GM21825 (cell line): Measurements from ENCODE around the gene VAC14.

Experiments
- ATAC-seq: cut with Tn5 transposase; IDR thresholded peaks from one replicate; pipeline ENCODE4 v1.9.1; 2021; ENCODE audit warnings: mild to moderate bottlenecking, moderate library complexity; ENCODE audit not compliant: unreplicated experiment

VAC14 gene

DNA sequence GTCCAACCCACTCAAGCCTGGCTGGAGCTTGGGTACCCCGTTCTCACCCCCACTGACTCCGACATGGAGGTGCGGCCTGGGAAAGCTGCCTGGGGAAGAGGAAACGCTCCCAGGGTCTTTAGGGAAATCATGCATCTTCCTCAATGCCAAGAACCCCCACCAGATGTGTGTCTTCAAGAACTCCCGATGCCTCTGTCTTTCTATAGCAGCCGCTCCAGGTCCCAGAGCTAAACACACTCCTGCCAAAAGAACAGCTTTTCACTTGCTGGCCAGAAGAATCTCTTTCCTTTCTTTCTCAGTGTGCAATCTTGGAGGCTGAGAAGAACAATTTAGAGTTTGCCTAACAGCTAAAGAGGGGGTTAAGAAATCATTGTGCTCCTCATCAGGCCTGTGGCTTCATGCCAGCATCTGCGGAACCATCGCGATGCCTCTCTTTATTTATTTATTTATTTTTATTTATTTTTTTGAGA is 74.0 kb downstream of the VAC14 start:
- ATAC-seq = no peak

GRCh38 chr16:70725912-70726828 is 74.8 kb downstream of the VAC14 start:
- ATAC-seq = no peak

DNA sequence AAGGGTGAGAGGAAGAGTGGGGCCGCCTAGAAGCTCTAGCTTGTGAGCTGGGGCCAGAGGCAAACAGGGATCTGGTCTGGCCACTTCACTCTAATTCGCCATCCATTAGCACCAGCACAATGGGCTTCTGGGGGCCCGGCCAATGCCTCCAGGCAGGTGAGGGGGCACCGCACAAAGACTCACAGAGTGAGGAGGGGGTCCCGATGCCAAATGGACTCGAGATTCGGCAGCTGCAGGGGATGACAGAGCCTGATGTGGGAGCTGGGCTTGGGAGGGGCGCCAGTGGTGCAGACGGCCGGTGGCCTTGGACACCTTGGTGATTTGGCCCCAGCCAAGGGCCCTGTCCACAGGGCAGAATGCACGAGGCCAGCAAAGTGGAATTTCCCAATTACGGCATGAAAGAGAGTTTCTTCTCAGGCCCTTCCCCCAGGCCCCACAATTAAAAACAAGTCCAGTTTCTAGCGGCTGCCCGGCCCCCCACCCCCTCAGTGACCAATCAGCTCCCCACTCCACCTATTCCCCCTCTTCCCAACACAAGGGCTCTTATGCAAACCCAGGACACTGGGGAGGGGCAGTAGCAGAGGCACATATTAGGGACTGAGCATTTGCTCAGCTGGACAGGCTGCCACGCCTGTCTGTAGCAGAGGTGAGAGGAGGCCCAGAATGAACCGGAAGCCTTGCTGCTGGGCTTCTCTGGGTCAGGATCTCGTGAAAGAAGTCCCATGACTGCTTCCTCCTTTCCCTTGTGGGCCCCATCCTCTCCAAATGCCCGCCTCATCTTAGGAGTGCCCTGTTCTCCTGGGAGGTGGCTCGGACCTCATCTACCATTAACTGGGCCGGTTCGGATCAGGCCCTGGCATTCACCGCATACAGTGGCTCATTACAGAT is 75.7 kb downstream of the VAC14 start:
- no peak for ATAC-seq

GRCh38 chr16:70724146-70725023 is 76.6 kb downstream of the VAC14 start:
- ATAC-seq = no peak

DNA sequence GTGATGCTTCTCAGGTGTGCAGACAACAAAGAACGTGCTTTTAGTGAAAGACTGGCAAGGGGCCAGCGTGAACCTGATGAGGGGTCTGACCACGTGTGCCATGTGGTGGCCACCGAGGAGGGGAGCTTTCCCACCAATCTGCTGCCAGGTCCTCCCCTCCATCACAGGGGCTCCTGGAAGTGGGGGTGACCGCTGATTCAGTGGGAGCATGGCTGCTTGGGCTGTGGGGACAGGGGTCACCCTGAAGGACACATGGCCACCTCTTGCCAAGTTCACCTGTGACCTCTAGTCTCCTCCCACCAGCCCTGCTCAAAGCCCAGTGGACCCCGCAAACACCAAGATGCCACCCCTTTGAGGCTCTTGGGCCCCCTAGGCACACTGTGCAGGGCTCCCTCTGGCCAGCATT is 77.2 kb downstream of the VAC14 start:
- no peak for ATAC-seq

- no peak for ATAC-seq
Observed at GRCh38 chr16:70721202-70721963, 79.6 kb downstream of the VAC14 start.

DNA sequence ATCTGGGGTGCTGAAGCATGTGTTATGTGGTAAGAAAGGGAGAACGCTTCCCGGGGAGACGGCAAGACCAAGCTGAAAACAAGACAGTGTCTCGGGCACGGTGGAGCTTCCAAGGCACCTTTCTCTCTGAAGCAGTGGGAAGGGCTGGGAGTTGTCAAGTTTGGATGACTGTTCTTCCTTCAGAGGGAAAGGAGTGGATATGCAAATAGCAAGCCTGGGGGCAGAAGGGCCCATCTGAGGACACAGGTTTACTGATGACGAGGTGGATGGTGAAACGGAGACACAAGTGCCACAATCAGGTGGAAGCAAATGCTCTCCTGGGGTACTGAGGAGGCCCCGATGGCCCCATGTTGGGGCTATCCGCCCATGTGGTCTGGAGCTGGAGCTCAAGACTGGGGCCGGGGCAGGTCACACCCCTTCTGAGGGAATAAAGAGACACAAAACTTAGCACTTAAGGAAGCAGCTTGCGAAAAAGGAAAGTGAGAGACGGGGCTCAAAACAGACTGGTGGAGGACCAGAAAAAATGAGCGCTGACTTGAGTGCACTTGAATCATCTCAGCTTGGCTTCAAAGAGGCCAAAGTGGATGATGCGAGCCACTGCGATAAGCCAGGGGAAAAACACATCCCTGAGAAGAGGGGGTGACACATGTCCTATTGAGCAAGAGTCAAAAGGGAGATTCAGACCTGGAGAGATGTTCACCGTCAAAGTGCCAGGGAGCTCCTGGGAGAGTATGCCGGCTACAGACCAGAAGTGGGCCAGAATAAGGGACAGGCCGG is 80.3 kb downstream of the VAC14 start:
- ATAC-seq = no peak

- no peak for ATAC-seq
Observed at GRCh38 chr16:70717065-70717464, 83.9 kb downstream of the VAC14 start.

DNA sequence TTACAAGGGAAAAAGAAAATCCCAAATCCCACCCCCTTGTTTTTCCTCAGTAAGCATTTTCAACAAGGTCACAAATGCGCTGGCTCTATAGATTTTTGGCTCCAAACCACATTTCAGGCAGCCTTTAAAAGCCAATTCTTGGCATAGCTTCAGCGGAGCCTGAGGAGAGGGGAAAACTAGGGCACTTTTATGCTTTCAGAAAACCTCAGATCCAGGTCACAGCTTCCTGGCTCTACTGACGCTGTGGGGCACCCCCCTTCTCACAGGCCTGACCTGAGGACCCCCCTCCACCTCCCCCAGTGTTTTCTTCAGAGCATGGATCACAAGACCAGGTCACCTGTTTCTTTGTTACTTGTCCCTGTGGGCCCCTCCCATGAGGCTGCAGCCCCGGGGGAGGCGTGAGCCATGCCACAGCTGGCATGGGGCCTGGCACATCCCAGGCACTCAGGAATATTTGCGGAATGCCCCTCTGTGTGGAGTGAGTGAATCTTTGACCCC is 85.0 kb downstream of the VAC14 start:
- ATAC-seq = no peak

DNA sequence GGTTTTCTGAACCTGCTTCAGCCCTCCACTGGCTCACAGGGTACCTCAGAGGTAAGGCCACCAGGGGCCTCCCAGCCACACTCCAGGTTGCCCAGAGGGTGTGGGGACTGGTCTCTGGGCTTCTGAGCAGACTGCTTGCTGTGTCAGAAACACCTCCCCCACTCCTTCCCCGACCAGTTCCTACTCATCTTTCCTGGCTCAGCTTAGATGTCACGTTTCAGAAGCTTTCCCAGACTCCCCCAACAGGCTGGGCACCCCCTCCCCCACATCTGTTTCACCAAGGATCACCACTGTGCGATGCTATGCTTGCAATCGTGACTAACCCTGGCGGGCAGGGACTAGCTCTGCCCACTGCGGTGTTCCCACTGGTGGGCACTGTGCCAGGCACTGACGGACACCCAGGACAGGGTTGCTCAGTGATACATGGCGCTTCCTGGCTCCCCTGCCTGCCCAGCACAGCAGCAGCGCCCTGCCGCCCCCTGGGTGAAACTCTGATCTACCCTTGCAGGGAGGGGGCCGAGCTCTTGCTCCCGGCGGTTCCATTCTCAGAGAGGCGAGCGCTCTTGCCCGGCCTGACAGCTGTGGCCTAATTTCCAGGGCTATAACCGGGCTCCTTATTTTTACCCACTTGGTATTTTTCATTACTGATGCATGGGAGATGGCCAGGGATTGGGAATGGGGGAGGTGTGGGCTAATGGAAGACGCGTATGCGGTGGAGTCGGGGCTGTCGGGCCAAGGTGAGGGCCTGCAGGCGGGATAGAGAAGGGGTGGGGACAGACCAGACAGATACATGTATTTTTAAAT is 85.7 kb downstream of the VAC14 start:
- no peak for ATAC-seq

GRCh38 chr16:70714581-70715054 is 86.3 kb downstream of the VAC14 start:
- no peak for ATAC-seq

- ATAC-seq = no peak
Observed at GRCh38 chr16:70713824-70714223, 87.1 kb downstream of the VAC14 start.

GRCh38 chr16:70713342-70713741 is 87.6 kb downstream of the VAC14 start:
- ATAC-seq = no peak

DNA sequence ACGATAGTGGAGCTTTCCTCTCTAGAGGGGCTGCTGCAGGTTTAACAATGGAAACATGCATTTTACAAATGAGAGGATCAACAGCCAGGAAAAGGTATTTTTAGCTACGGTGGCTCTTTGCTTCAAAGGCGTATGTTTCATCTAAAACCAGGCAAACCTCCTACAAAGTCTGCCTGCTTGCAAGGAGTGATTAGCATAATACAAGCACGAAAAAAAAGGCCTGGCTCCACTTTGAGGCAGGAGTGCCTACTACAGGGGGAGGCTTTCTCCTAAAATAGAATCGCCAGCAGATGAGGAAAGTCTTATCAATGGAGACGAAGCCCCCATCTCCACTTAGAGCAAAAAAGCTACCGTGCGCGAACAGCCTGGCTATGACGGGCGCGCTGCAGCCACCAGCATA is 88.0 kb downstream of the VAC14 start:
- no peak for ATAC-seq

- no peak for ATAC-seq
Observed at GRCh38 chr16:70712359-70712758, 88.6 kb downstream of the VAC14 start.

GRCh38 chr16:70711211-70712031 is 89.5 kb downstream of the VAC14 start:
- no peak for ATAC-seq
